K562 (cell line): ENCODE data around the gene G6PC3. TPM values are rescaled to one million over a fixed set of nuclear protein-coding genes. Genes with fewer than 3 reads are reported as not detected.

Source experiments
- ATAC-seq: fragments of 200-7000 bp; cut with Tn5 transposase; 3 replicates; pipeline ENCODE4 v1.9.1; 2020; ENCODE audit warnings: moderate library complexity
- BruUV-seq: library from RNA; stranded (reverse); fragments of 400-500 nt; replicated peaks from 2 replicates; lab custom pipeline; 2021; lab: Mats Ljungman, UMichigan
- CTCF ChIA-PET: fragments of 300-600 bp; formaldehyde crosslinking; extraction: SDS; loops from one replicate; lab custom pipeline; 2021; ENCODE audit warnings: low intra/inter-chr PET ratio; lab: Yijun Ruan, JAX
- POLR2A ChIA-PET: fragments of 300-600, 350-650 bp; sonication (Branson Sonifier 250); formaldehyde crosslinking; extraction: SDS; loops from one replicate; lab custom pipeline; 2021; ENCODE audit warnings: antibody characterized with exemption, inconsistent platforms; lab: Yijun Ruan, JAX
- DNase-seq, 4 experiments: peaks; one replicate each; pipeline versions ENCODE4 v3.0.0 to v3.0.0-alpha.2; 2011 to 2018; ENCODE audit warnings: low spot score in 3 of 4, mixed read lengths in 3 of 4; ENCODE audit errors: extremely low read depth in 1 of 4
- FAIRE-seq: peaks from 2 replicates; lab custom pipeline; 2011; peaks lifted over from hg19 to GRCh38; lab: Jason Lieb, UNC
- H2AFZ ChIP-seq: 2 replicates; pipeline ENCODE4 v1.6.0; 2011; ENCODE audit warnings: low read depth, low read length, control low read depth, inconsistent platforms
- H3K27ac ChIP-seq: fragments of 200-600 bp; 3 replicates; pipeline ENCODE4 v1.8.0; 2011; ENCODE audit warnings: low read depth, mild to moderate bottlenecking, control low read depth, inconsistent platforms, low read length, moderate library complexity, mixed read lengths; ENCODE audit errors: extremely low read depth
- H3K27me3 ChIP-seq, 2 experiments: fragments of 300-600 bp in 1 of 2; 2 replicates in 1 of 2; 3 replicates in 1 of 2; pipeline versions ENCODE4 v1.6.0 to v1.8.0; 2011; ENCODE audit warnings: inconsistent platforms in 2 of 2, low read length in 2 of 2, mild to moderate bottlenecking in 1 of 2, mixed read lengths in 1 of 2, moderate library complexity in 1 of 2; ENCODE audit not compliant: control insufficient read depth in 2 of 2, insufficient read depth in 2 of 2
- H3K36me3 ChIP-seq: fragments of 300-600 bp; 3 replicates; pipeline ENCODE4 v1.8.0; 2011; ENCODE audit warnings: mild to moderate bottlenecking, low read length, inconsistent platforms; ENCODE audit not compliant: control insufficient read depth, insufficient read depth
- H3K4me1 ChIP-seq, 2 experiments: fragments of 200-600 bp in 1 of 2; replicated peaks in 1 of 2; 2 replicates in 1 of 2; 3 replicates in 1 of 2; pipeline versions ENCODE4 v1.5.1 to v1.8.0; 2011; ENCODE audit warnings: inconsistent platforms in 2 of 2, low read length in 2 of 2, mild to moderate bottlenecking in 1 of 2, mixed read lengths in 1 of 2, moderate library complexity in 1 of 2; ENCODE audit not compliant: control insufficient read depth in 2 of 2, insufficient read depth in 2 of 2
- H3K4me2 ChIP-seq: 2 replicates; pipeline ENCODE4 v1.6.1; 2011; ENCODE audit warnings: low read length, control low read depth, inconsistent platforms, mixed read lengths; ENCODE audit not compliant: insufficient read depth
- H3K4me3 ChIP-seq: fragments of 200-600 bp; sonication (generic), shearing (Covaris generic); 2 replicates; pipeline ENCODE4 v1.5.1; 2016; ENCODE audit warnings: control low read depth, inconsistent platforms
- H3K79me2 ChIP-seq: fragments of 200-600 bp; 3 replicates; pipeline ENCODE4 v1.8.0; 2011; ENCODE audit warnings: low read length, inconsistent platforms; ENCODE audit not compliant: control insufficient read depth, insufficient read depth
- H3K9ac ChIP-seq, 2 experiments: 2 replicates each; pipeline versions ENCODE4 v1.6.0 to v1.6.1; 2011; ENCODE audit warnings: low read depth in 2 of 2, low read length in 2 of 2, control low read depth in 1 of 2, inconsistent platforms in 1 of 2, mild to moderate bottlenecking in 1 of 2, mixed read lengths in 1 of 2; ENCODE audit not compliant: insufficient read depth in 1 of 2
- H3K9me1 ChIP-seq: one replicate; pipeline ENCODE4 v1.6.0; 2011; ENCODE audit warnings: inconsistent platforms, mild to moderate bottlenecking, low read length, moderate library complexity; ENCODE audit not compliant: control insufficient read depth, insufficient read depth
- H3K9me3 ChIP-seq: replicated peaks from 2 replicates; pipeline ENCODE4 v1.5.1; 2011; ENCODE audit warnings: low read depth, low read length, inconsistent platforms; ENCODE audit not compliant: control insufficient read depth, insufficient read depth
- H4K20me1 ChIP-seq: replicated peaks from 2 replicates; pipeline ENCODE4 v1.6.1; 2011; ENCODE audit warnings: low read length, inconsistent platforms, mixed read lengths; ENCODE audit not compliant: control insufficient read depth, insufficient read depth
- AFF1 ChIP-seq, 2 experiments: fragments of 450-650 bp; IDR thresholded peaks; 2 replicates each; pipeline ENCODE4 v1.6.1; 2018; ENCODE audit warnings: mild to moderate bottlenecking in 2 of 2, low read depth in 1 of 2; ENCODE audit not compliant: partially characterized antibody in 2 of 2
- FOXA1 ChIP-seq: fragments of 450-650 bp; IDR thresholded peaks from 2 replicates; pipeline ENCODE4 v1.6.1; 2016; ENCODE audit warnings: mild to moderate bottlenecking, borderline replicate concordance
- HDAC3 ChIP-seq: fragments of 450-650 bp; IDR thresholded peaks from 2 replicates; pipeline ENCODE4 v1.6.1; 2018; ENCODE audit warnings: borderline replicate concordance, mild to moderate bottlenecking, moderate library complexity; ENCODE audit not compliant: partially characterized antibody
- ILK ChIP-seq: fragments of 450-650 bp; IDR thresholded peaks from 2 replicates; pipeline ENCODE4 v1.6.1; 2016; ENCODE audit warnings: missing genetic modification characterization, low read depth, mild to moderate bottlenecking, missing compliant biosample characterization, moderate library complexity, borderline replicate concordance
- PTBP1 ChIP-seq: fragments of 200-400 bp; formaldehyde crosslinking; IDR thresholded peaks from 2 replicates; pipeline ENCODE4 v1.6.1; 2017; ENCODE audit warnings: low read depth, low read length
- SAFB ChIP-seq: fragments of 200-400 bp; formaldehyde crosslinking; IDR thresholded peaks from 2 replicates; pipeline ENCODE4 v1.6.1; 2017; ENCODE audit warnings: low read depth, low read length, borderline replicate concordance
- WGBS: fragments of 100-300 bp; shearing (Covaris generic); methylation state at CpG from one replicate; pipeline ENCODE4 v1.1.6; 2016; ENCODE audit warnings: low coverage, mixed read lengths; ENCODE audit not compliant: insufficient coverage; ENCODE audit errors: missing lambda C conversion rate; 5-methylcytosine and 5-hydroxymethylcytosine counted together
- in situ Hi-C: fragments of 300-500 bp; cut with MboI; formaldehyde crosslinking; loops from 4 replicates; pipeline ENCODE4 v1.15.0; 2018; ENCODE audit warnings: inconsistent platforms, mixed read lengths
- intact Hi-C: fragments of 100-400 bp; cut with micrococcal nuclease; formaldehyde crosslinking; loops from 2 replicates; pipeline ENCODE4 v1.14.2; 2022
- polyA plus RNA-seq, 8 experiments: library from polyadenylated mRNA; depleted of rRNA in 4 of 8; stranded (reverse) in 5 of 8; unstranded in 3 of 8; fragments of >200 nt; fragmentation: Nextera tagmentation in 2 of 8; fragmentation: Illumina TruSeq in 1 of 8; extraction: Ambion mirVana in 2 of 8; extraction: Trizol in 1 of 8; gene quantifications; 2 replicates each; pipeline versions ENCODE4 v1.2.1 to v1.2.3, GENCODE V29; 2011 to 2014; ENCODE audit warnings: inconsistent platforms in 1 of 8, missing spikeins in 1 of 8
- total RNA-seq, 7 experiments: library from RNA; depleted of rRNA in 6 of 7; stranded (reverse); fragments of >200 nt in 6 of 7; fragmentation: Illumina TruSeq in 2 of 7; extraction: Trizol in 2 of 7; gene quantifications; 2 replicates each; pipeline versions ENCODE4 v1.2.1 to v1.2.3, GENCODE V29; 2011 to 2021; ENCODE audit warnings: low replicate concordance in 1 of 7

Gene G6PC3
- total and polyA plus RNA-seq, 9 of the 15 experiments (the other 6 are each of a cell fraction or from before 2014, with no cell fraction given): 10.4 to 57.8 (median 31.1) TPM

- TF ChIP-seq PTBP1 (no peak), AFF1 (IDR thresholded peaks at IDR 0.05; ENCODE audit: low read depth in 1 of 2, partially characterized antibody in 2 of 2) (no peak), ILK (tag) (no peak), SAFB (no peak), FOXA1 (no peak), HDAC3 (no peak)
- Histone ChIP-seq H3K4me2 (no peak overlapping the region), H3K36me3 (no peaks in the 10 kb centered on the region; the same call in 2 of the 3 replicates), H3K9ac (peak overlapping the region in 1 of 2 experiments; percentile 79; a peak in 1 of 4 replicates), H3K4me1 (peaks cover 38 to 54% of the 10 kb centered on the region in 2 experiments), H2AFZ (no peak overlapping the region), H3K27ac (no peak overlapping the region), H4K20me1 (peaks cover 8% of the 10 kb centered on the region; the same call in 1 of the 2 replicates), H3K4me3 (no peak overlapping the region), H3K79me2 (peaks cover 5% of the 10 kb centered on the region; the same call in 1 of the 3 replicates), H3K9me3 (no peaks in the 10 kb centered on the region), H3K9me1 (peaks cover 12% of the 10 kb centered on the region), H3K27me3 (no peaks in the 10 kb centered on the region)
- ChIA-PET POLR2A (interaction anchor here (0.6 to 1.6 kb wide), 2 partner anchors 19 to 551 kb away, joined by 3 read pairs; no protein-coding TSS in a partner anchor), CTCF (no interaction called here)
- intact Hi-C loops (no loop called here), in situ Hi-C loops (no loop called here)
- DNase-seq: no peak
- no peak for ATAC-seq
- no peak for FAIRE-seq
- 48% methylated on average over 4 of the region's 4 CpGs for WGBS
- BruUV-seq: no TSS peak
These were observed 38.7 kb downstream of the G6PC3 start for GRCh38 chr17:44109312-44109630.
